OCI-LY7 (cell line): ENCODE results near the gene FAM20B. TPM values are rescaled to one million over a fixed set of nuclear protein-coding genes. Genes with fewer than 3 reads are reported as not detected.

Source experiments
- BruUV-seq: library from RNA; stranded (reverse); fragments of 400-500 nt; replicated peaks from 2 replicates; lab custom pipeline; 2021; lab: Mats Ljungman, UMichigan
- CTCF ChIA-PET: fragments of 300-600 bp; sonication (Branson Sonifier 250); formaldehyde crosslinking; loops from one replicate; lab custom pipeline; 2022; ENCODE audit warnings: antibody characterized with exemption; ENCODE audit not compliant: unreplicated experiment; lab: Charles Lee
- POLR2A ChIA-PET: fragments of 300-600 bp; sonication (Branson Sonifier 250); formaldehyde crosslinking; loops from one replicate; lab custom pipeline; 2022; ENCODE audit warnings: antibody characterized with exemption; lab: Charles Lee
- DNase-seq: peaks from one replicate; pipeline ENCODE4 v3.0.0-alpha.2; 2015; ENCODE audit warnings: low spot score
- H2AFZ ChIP-seq: fragments of 200-600 bp; sonication (generic), shearing (Covaris generic); 2 replicates; pipeline ENCODE4 v1.6.1; 2014; ENCODE audit warnings: mild to moderate bottlenecking, antibody characterized with exemption, low read length, moderate library complexity
- H3K27ac ChIP-seq: fragments of 200-600 bp; sonication (generic); 2 replicates; pipeline ENCODE4 v1.5.1; 2014; ENCODE audit warnings: mixed run types, low read depth, mild to moderate bottlenecking, moderate library complexity, low read length, inconsistent platforms; ENCODE audit not compliant: poor library complexity, severe bottlenecking
- H3K36me3 ChIP-seq: fragments of 200-600 bp; sonication (generic); 2 replicates; pipeline ENCODE4 v1.6.1; 2014; ENCODE audit warnings: mild to moderate bottlenecking, antibody characterized with exemption, low read length, moderate library complexity, mixed read lengths; ENCODE audit not compliant: insufficient read depth
- H3K4me1 ChIP-seq: fragments of 200-600 bp; sonication (generic); 2 replicates; pipeline ENCODE4 v1.5.1; 2014; ENCODE audit warnings: mild to moderate bottlenecking, low read length; ENCODE audit not compliant: insufficient read depth, poor library complexity, severe bottlenecking
- H3K4me2 ChIP-seq: fragments of 200-600 bp; sonication (generic); 2 replicates; pipeline ENCODE4 v1.6.1; 2014; ENCODE audit warnings: mild to moderate bottlenecking, low read length
- H3K4me3 ChIP-seq: fragments of 200-600 bp; sonication (generic); 2 replicates; pipeline ENCODE4 v1.5.1; 2014; ENCODE audit warnings: mild to moderate bottlenecking, low read depth, low read length; ENCODE audit not compliant: poor library complexity, severe bottlenecking
- H3K79me2 ChIP-seq: fragments of 200-600 bp; sonication (generic); 2 replicates; pipeline ENCODE4 v1.6.1; 2016; ENCODE audit warnings: low read depth, mild to moderate bottlenecking, low read length, moderate library complexity, mixed read lengths; ENCODE audit not compliant: insufficient read depth
- H3K9me2 ChIP-seq: fragments of 200-600 bp; sonication (generic); 2 replicates; pipeline ENCODE4 v1.6.1; 2016; ENCODE audit warnings: mild to moderate bottlenecking, low read length, mixed read lengths; ENCODE audit not compliant: insufficient read depth
- H3K9me3 ChIP-seq: fragments of 200-600 bp; sonication (generic); 2 replicates; pipeline ENCODE4 v1.6.1; 2014; ENCODE audit warnings: mild to moderate bottlenecking, mixed run types, low read length, mixed read lengths
- H4K20me1 ChIP-seq: fragments of 200-600 bp; sonication (generic); 2 replicates; pipeline ENCODE4 v1.6.1; 2014; ENCODE audit warnings: mild to moderate bottlenecking, antibody characterized with exemption, low read length, moderate library complexity, mixed read lengths; ENCODE audit not compliant: insufficient read depth
- EZH2phosphoT487 ChIP-seq: fragments of 200-600 bp; sonication (generic); IDR thresholded peaks from 2 replicates; pipeline ENCODE4 v1.6.1; 2018; ENCODE audit warnings: low read depth, borderline replicate concordance, mild to moderate bottlenecking, mixed run types, antibody characterized with exemption, low read length, moderate library complexity, mixed read lengths
- intact Hi-C: fragments of 100-400 bp; cut with micrococcal nuclease; formaldehyde crosslinking; loops from one replicate; pipeline ENCODE4 v1.10.0; 2022; ENCODE audit not compliant: unreplicated experiment
- total RNA-seq, 2 experiments: library from RNA; depleted of rRNA in 1 of 2; stranded (reverse); fragments of >200 nt in 1 of 2; shearing (Covaris generic) in 1 of 2; gene quantifications; 2 replicates each; pipeline ENCODE4 v1.2.3, GENCODE V29; 2014 to 2022
- TF ChIP-seq, protein P1 (sequence below): fragments of 200-600 bp; sonication (generic); conservative IDR thresholded peaks from 2 replicates; pipeline ENCODE4 v1.5.1; 2014; ENCODE audit warnings: mild to moderate bottlenecking, antibody characterized with exemption, low read length, moderate library complexity, mixed read lengths

FAM20B gene
- total RNA-seq, 2 experiments from 2014 or later, result 17.1 to 36.5 TPM

DNA sequence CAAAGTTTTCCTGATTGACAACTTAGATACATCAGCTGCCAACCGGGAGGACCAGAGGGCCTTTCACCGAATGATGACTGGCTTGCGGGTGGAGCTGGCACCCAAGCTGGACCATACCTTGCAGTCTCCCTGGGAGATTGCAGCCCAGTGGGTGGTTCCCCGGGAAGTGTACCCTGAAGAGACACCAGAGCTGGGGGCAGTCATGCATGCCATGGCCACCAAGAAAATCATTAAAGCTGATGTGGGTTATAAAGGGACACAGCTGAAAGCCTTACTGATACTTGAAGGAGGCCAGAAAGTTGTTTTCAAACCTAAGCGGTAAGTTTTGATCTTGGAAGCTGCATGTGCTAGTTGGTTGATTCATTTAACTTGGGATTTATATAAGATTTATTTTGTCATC is 18.2 kb downstream of the FAM20B start:
- ChIA-PET POLR2A (interaction anchor here (0.6 to 2.0 kb wide), 6 partner anchors 10 to 180 kb away, joined by 3 to 5 read pairs (median 3); no protein-coding TSS in a partner anchor), CTCF (no interaction called here)
- peaks cover 22% of the 10 kb centered on the region for H3K36me3 ChIP-seq
- no peak overlapping the region for H3K4me3 ChIP-seq
- TF ChIP-seq, protein P1, sequence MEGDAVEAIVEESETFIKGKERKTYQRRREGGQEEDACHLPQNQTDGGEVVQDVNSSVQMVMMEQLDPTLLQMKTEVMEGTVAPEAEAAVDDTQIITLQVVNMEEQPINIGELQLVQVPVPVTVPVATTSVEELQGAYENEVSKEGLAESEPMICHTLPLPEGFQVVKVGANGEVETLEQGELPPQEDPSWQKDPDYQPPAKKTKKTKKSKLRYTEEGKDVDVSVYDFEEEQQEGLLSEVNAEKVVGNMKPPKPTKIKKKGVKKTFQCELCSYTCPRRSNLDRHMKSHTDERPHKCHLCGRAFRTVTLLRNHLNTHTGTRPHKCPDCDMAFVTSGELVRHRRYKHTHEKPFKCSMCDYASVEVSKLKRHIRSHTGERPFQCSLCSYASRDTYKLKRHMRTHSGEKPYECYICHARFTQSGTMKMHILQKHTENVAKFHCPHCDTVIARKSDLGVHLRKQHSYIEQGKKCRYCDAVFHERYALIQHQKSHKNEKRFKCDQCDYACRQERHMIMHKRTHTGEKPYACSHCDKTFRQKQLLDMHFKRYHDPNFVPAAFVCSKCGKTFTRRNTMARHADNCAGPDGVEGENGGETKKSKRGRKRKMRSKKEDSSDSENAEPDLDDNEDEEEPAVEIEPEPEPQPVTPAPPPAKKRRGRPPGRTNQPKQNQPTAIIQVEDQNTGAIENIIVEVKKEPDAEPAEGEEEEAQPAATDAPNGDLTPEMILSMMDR, result no peak
- no peak for TF ChIP-seq EZH2phosphoT487
- H3K9me3 ChIP-seq, result 0 out of 2 replicates have a peak, but pooled peaks cover 12% of the 10 kb centered on the region
- H3K9me2 ChIP-seq, result no peaks in the 10 kb centered on the region
- H3K4me1 ChIP-seq, result peaks cover 6% of the 10 kb centered on the region
- no peak for DNase-seq
- intact Hi-C loops, result no loop called here
- H4K20me1 ChIP-seq, result no peaks in the 10 kb centered on the region
- H3K79me2 ChIP-seq, result peaks cover 8% of the 10 kb centered on the region; the same call in 1 of the 2 replicates
- no peak overlapping the region for H3K4me2 ChIP-seq
- BruUV-seq, result no TSS peak
- no peak overlapping the region for H3K27ac ChIP-seq
- no peak overlapping the region for H2AFZ ChIP-seq

DNA sequence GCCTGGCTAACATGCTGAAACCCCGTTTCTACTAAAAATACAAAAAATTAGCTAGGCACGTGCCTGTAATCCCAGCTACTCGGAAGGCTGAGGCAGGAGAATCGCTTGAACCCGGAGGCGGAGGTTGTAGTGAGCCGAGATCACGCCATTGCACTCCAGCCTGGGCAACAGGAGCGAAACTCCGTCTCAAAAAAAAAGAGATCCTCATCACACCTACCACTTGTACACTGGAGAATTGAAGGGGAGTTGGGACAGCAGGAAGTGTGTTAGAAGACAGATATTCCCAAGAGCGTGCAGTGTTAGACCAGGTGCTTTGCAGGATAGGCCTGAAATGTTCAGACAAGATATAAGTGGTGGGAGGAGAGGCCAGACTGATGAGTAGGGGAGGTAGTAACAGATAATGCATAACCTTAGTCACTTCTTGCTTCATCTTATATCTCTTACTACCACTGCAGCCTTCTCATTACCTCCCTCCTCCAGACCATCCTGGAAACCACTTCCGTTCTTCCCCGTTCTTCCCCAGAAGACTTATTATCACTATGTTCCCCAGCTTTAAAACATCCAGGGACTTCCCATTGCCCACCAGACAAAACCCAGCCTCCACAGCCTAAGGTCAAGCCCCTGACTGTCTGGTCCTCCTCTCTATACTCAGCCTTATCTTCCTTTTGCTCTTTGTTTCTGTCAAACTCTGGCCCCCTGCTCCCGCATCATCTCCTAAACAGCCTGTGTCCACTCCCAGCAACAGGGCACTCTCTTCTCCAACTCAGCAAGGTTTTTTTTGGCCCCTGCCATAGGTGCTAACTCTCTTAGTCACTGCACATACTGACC is 21.3 kb downstream of the FAM20B start:
- no peak for DNase-seq
- 0 out of 2 replicates have a peak, but pooled peaks cover 8% of the 10 kb centered on the region for H3K9me3 ChIP-seq
- H3K4me3 ChIP-seq, result no peak overlapping the region
- peaks cover 20% of the 10 kb centered on the region for H3K36me3 ChIP-seq
- no peaks in the 10 kb centered on the region; the same call in 1 of the 2 replicates for H4K20me1 ChIP-seq
- no peaks in the 10 kb centered on the region for H3K9me2 ChIP-seq
- POLR2A ChIA-PET, result interaction anchor here (1.6 kb wide), 1 partner anchor 8 kb away, joined by 5 read pairs; no protein-coding TSS in a partner anchor
- intact Hi-C loops, result no loop called here
- TF ChIP-seq, protein P1, result no peak
- no peak for TF ChIP-seq EZH2phosphoT487
- no peaks in the 10 kb centered on the region for H3K79me2 ChIP-seq
- H3K27ac ChIP-seq, result no peak overlapping the region
- no TSS peak for BruUV-seq
- no peak overlapping the region for H2AFZ ChIP-seq
- no peaks in the 10 kb centered on the region for H3K4me1 ChIP-seq
- CTCF ChIA-PET, result no interaction called here
- H3K4me2 ChIP-seq, result no peak overlapping the region

DNA sequence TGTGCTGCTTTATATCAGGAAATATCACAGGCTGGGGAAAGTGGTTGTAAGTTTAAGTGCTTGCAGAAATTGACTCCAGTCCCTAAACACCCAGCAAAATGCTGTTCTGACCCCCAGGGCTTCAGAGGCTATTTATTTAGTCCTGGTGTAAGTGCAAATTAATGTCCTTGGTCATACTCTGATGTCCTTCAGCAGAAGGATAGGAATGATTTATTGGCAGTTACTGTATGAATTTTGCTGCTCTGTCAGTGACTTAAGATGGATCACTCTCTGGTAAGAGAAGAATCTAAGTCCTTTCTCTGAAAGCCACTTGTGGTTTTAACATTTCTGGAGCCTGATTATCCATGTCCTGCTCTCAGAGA is 21.9 kb downstream of the FAM20B start:
- Histone ChIP-seq H3K36me3 (peaks cover 14% of the 10 kb centered on the region), H2AFZ (no peak overlapping the region), H4K20me1 (no peaks in the 10 kb centered on the region; the same call in 1 of the 2 replicates), H3K27ac (no peak overlapping the region), H3K9me3 (0 out of 2 replicates have a peak, but pooled peaks cover 2% of the 10 kb centered on the region), H3K4me3 (no peak overlapping the region), H3K4me1 (no peaks in the 10 kb centered on the region), H3K79me2 (no peaks in the 10 kb centered on the region), H3K9me2 (no peaks in the 10 kb centered on the region), H3K4me2 (no peak overlapping the region)
- ChIA-PET CTCF (no interaction called here), POLR2A (interaction anchor here (0.5 to 1.6 kb wide), 3 partner anchors 9 to 246 kb away, joined by 3 to 5 read pairs (median 4); partner anchors contain the start of gene SOAT1)
- BruUV-seq, result no TSS peak
- TF ChIP-seq EZH2phosphoT487, result no peak
- TF ChIP-seq, protein P1, result no peak
- intact Hi-C loops, result no loop called here
- DNase-seq, result no peak
